Nucleus accumbens (tissue), 56 donors: ENCODE data around the gene SOS2.

Source experiments
- DNase-seq, 56 donors: peaks; one replicate each; lab custom pipeline; 2025; lab: John Stamatoyannopoulos, UW

The SOS2 gene

GRCh38 chr14:50231475-50232275 is at the start of gene SOS2:
SOS2 (minus strand) TSS chr14:50231578; CDS start chr14:50231283, 295 bp downstream.
- DNase-seq = peak in 55 of 56 donors; percentile 59 to 95 (median 87)

- DNase-seq = no peak
These were observed 41.1 kb upstream of the SOS2 start for GRCh38 chr14:50272498-50272897.

- DNase-seq = no peak
These were observed 39.6 kb upstream of the SOS2 start for GRCh38 chr14:50270932-50271331.

GRCh38 chr14:50265029-50265428 is 33.7 kb upstream of the SOS2 start:
- DNase-seq = no peak

GRCh38 chr14:50263321-50263720 is 31.9 kb upstream of the SOS2 start:
- no peak for DNase-seq

GRCh38 chr14:50262865-50263264 is 31.5 kb upstream of the SOS2 start:
- no peak for DNase-seq

GRCh38 chr14:50260511-50260910 is 29.1 kb upstream of the SOS2 start:
- DNase-seq = no peak

- DNase-seq = no peak
These were observed 28.7 kb upstream of the SOS2 start for GRCh38 chr14:50260072-50260471.

- no peak for DNase-seq
These were observed 26.4 kb upstream of the SOS2 start for GRCh38 chr14:50257732-50258131.

GRCh38 chr14:50254248-50254647 is 22.9 kb upstream of the SOS2 start:
- no peak for DNase-seq

- DNase-seq = no peak
These were observed 17.9 kb upstream of the SOS2 start for GRCh38 chr14:50249136-50249775.

- no peak for DNase-seq
These were observed 15.9 kb upstream of the SOS2 start for GRCh38 chr14:50247245-50247644.

- DNase-seq = no peak
These were observed 11.4 kb upstream of the SOS2 start for GRCh38 chr14:50242566-50243310.

- DNase-seq = no peak
These were observed 10.7 kb upstream of the SOS2 start for GRCh38 chr14:50242096-50242495.

GRCh38 chr14:50237427-50237826 is 6.0 kb upstream of the SOS2 start:
- DNase-seq = no peak

GRCh38 chr14:50233951-50234250 is 2.5 kb upstream of the SOS2 start:
- no peak for DNase-seq

GRCh38 chr14:50233166-50233950 is 2.0 kb upstream of the SOS2 start:
- DNase-seq = no peak

- peak in 5 of 56 donors; percentile 21 to 59 (median 57) for DNase-seq
These were observed 881 bp upstream of the SOS2 start for GRCh38 chr14:50232276-50232642.

GRCh38 chr14:50230701-50231474 is 490 bp downstream of the SOS2 start:
- DNase-seq = peak in 46 of 56 donors; percentile 10 to 71 (median 39)

GRCh38 chr14:50230401-50230700 is 1.0 kb downstream of the SOS2 start:
- peak in 2 of 56 donors; percentile 6 to 33 for DNase-seq
